Measurements from ENCODE around the gene TOR2A.

TOR2A gene

DNA sequence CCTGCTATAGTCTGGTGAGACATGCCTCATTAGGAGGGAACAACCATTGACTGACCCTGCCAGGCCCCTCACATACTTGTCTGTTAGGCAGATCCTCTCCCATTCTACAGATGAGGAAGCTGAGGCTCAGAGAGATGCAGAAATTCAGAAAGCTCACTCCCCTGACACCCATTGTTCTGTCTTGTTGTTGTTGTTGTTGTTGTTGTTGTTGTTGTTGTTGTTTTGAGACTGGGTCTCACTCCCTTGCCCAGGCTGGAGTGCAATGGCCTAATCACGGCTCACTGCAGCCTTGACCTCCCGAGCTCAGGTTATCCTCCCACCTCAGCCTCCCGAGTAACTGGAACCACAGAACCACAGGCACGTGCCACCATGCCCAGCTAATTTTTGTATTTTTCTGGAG, 41.4 kb downstream of the TOR2A start:
- DNase-seq, result no peak

- DNase-seq, result no peak
These were observed 42.0 kb downstream of the TOR2A start for GRCh38 chr9:127693143-127693542.

- no peak for DNase-seq
These were observed 43.0 kb downstream of the TOR2A start for GRCh38 chr9:127692071-127692470.

DNA sequence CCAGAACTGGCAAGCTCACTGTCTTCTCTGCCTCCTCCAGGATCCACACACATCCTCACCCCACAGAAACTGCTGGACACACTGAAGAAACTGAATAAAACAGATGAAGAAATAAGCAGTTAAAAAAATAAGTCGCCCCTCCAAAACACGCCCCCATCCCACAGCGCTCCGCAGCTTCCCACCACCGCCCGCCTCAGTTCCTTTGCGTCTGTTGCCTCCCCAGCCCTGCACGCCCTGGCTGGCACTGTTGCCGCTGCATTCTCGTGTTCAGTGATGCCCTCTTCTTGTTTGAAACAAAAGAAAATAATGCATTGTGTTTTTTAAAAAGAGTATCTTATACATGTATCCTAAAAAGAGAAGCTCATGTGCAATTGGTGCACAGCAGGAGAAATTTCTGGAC, 44.4 kb downstream of the TOR2A start:
- DNase-seq, result no peak

DNA sequence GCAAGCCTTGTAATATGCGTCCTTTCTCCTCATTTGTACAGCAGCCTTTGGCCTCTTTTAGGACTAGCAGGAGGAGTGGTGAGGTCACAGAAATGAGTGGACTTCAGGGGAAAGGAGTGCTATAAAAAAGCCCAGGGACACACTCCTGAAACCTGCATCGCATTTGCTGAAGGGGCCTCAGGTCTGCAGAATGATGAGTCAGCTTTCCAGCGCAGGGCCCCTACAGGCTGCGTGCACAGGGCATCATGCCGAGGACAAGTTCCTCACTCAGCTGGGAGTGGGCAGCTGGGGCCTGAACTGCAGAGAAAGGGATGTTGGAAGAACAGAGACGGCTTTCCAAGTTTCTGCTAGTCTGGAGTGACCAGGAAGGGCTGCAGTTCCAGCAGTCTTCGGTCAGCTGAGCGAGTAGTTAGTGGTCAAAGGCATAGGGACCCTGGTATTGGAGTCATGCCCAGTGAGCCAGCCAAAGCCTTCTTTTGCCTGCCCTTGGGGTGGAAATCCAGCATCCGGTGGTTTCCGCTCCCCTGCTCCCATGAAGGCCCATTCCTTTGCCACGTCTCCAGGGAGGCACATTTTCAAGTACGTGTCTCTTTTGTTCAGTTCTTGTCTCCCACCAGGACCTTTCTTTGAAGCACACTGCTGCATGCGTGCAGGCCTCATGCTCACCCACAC, 45.6 kb downstream of the TOR2A start:
- no peak for DNase-seq

- DNase-seq, result no peak
These were observed 48.4 kb downstream of the TOR2A start for GRCh38 chr9:127686461-127687393.

- no peak for DNase-seq
These were observed 50.5 kb downstream of the TOR2A start for GRCh38 chr9:127684576-127684975.

DNA sequence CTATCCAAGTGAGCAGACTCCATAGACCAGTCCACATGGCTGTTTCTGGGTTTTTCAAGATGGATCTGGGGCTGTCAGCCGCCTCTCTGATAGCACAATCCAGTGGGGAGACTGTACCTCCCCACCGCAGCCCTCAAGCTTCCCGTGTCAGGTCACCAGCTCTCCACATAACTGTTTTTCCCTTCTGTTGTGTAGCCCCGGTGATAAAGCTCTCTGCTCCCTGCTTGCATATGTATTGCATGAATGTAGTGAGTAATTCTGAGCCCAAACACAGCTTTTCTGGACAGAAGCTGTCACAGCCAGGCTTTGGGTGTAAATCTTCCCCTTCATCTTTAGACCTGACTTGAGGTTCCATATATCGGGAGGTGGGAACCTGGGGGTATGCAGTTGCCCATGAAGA, 51.4 kb downstream of the TOR2A start:
- DNase-seq, result no peak

DNA sequence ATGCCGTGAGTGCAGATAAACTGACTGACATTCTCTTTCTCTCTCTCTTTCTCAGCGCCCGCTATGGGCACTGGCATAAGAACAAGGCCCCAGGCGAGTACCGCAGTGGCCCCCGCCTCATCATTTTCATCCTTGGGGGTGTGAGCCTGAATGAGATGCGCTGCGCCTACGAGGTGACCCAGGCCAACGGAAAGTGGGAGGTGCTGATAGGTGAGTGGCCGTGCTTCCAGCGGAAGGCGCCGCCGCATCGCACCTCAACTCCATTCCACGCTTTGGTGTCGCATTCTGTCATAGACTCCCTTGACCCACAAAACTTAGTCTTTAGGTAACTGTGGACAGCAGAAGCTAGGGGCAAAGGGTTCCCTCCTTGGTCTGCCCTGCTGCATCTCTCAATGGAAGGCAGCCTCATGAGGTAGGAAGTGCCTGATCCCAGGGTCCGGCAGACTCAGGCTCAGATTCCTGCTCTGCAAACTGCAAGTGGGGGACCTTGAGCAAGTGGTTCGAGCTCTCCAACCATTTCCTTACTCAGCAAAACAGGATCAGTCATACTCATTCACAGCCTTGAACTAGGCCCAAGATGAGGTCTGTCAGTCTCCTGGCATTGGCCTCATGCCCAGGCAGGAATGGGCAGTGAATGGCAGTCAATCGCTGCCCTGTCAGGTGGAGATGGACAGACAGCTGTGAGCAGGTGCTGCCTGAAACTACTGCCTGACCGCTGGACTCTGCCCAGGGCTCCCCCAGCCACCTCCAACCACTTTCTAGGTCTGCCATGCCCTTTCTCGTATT, 52.5 kb downstream of the TOR2A start:
- DNase-seq, result no peak

All from NCI-H1105 treated with DMSO at 0.1 percent for 48 hours (cell line).